HG02938 (cell line): ENCODE data around the gene ASRGL1.
"Not testable (repeated sequence)": the region's sequence is repeated elsewhere in the genome, so short reads cannot be mapped to it uniquely, and the experiment has no call there.

Experiments used
- ATAC-seq: cut with Tn5 transposase; IDR thresholded peaks from one replicate; pipeline ENCODE4 v1.9.1; 2021; ENCODE audit warnings: mild to moderate bottlenecking, moderate library complexity; ENCODE audit not compliant: unreplicated experiment

Gene ASRGL1

GRCh38 chr11:62352355-62353336 is 15.4 kb downstream of the ASRGL1 start:
- ATAC-seq, result no peak

GRCh38 chr11:62353841-62354240 is 16.6 kb downstream of the ASRGL1 start:
- no peak for ATAC-seq

- no peak for ATAC-seq
Measured at GRCh38 chr11:62358273-62358672, 21.0 kb downstream of the ASRGL1 start.

GRCh38 chr11:62359475-62359874 is 22.2 kb downstream of the ASRGL1 start:
- ATAC-seq, result no peak

GRCh38 chr11:62360685-62361084 is 23.4 kb downstream of the ASRGL1 start:
- no peak for ATAC-seq

- not testable (repeated sequence) for ATAC-seq
Measured at GRCh38 chr11:62368861-62369477, 31.7 kb downstream of the ASRGL1 start.

- ATAC-seq, result no peak
Measured at GRCh38 chr11:62370743-62371440, 33.6 kb downstream of the ASRGL1 start.

GRCh38 chr11:62372871-62373270 is 35.6 kb downstream of the ASRGL1 start:
- no peak for ATAC-seq

GRCh38 chr11:62373464-62374119 is 36.3 kb downstream of the ASRGL1 start:
- ATAC-seq, result no peak

- ATAC-seq, result no peak
Measured at GRCh38 chr11:62374801-62375200, 37.6 kb downstream of the ASRGL1 start.

- ATAC-seq, result not testable (repeated sequence)
Measured at GRCh38 chr11:62378459-62379063, 41.3 kb downstream of the ASRGL1 start.

- ATAC-seq, result not testable (repeated sequence)
Measured at GRCh38 chr11:62379586-62379985, 42.3 kb downstream of the ASRGL1 start.

GRCh38 chr11:62380821-62381245 is 43.6 kb downstream of the ASRGL1 start:
- not testable (repeated sequence) for ATAC-seq

- ATAC-seq, result no peak
Measured at GRCh38 chr11:62383822-62384221, 46.6 kb downstream of the ASRGL1 start.

- not testable (repeated sequence) for ATAC-seq
Measured at GRCh38 chr11:62386083-62386482, 48.8 kb downstream of the ASRGL1 start.

- ATAC-seq, result no peak
Measured at GRCh38 chr11:62387381-62387780, 50.1 kb downstream of the ASRGL1 start.

GRCh38 chr11:62388999-62389398 is 51.8 kb downstream of the ASRGL1 start:
- no peak for ATAC-seq

- no peak for ATAC-seq
Measured at GRCh38 chr11:62390237-62390636, 53.0 kb downstream of the ASRGL1 start.

- ATAC-seq, result no peak
Measured at GRCh38 chr11:62390722-62391121, 53.5 kb downstream of the ASRGL1 start.

GRCh38 chr11:62391642-62392425 is 54.6 kb downstream of the ASRGL1 start:
- ATAC-seq, result no peak
